ENCODE measurements around the gene TMEM63A.

GRCh38 chr1:225915538-225915991 lies 33.4 kb upstream of the TMEM63A start:
- TF ChIP-seq CTCF (IDR thresholded peaks at IDR 0.05) = no peak
- no peak for TF ChIP-seq POLR2AphosphoS5 (IDR thresholded peaks at IDR 0.05)
- TF ChIP-seq POLR2A (IDR thresholded peaks at IDR 0.05) = no peak
